ENCODE results near the gene GBF1.

Gene GBF1

DNA sequence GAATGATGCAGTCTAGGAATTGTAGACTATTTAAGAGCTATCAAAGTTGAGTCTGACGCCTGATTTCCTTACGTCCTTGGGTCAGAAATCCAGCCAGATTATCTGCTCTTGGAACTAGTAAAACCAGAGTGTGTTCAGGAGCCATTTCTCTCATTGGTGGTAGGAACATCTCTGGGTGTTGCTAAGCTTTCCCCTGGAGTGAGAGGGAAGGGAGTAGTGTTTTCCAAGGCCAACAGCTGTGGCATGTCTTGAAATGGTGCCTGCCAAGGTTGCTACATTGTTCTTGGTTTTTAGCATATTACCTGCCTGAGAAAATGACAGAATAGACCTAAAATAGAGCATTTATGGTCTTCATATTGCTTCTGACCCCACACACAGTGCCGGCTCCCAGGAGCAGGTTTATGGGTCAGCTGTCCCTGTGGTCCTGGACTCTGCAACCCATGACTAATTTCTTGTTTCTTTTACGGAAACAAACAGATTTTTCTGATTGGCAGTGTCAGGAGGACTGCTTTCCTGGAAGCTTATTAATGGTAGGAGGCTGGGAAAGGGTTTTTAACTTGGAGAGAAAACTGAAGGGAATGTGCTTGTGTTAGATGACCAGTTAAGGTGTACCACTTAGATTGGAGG, 17.5 kb downstream of the GBF1 start:
- no peak for DNase-seq (ENCODE audit: low read depth, low spot score)
- no peak overlapping the region for H3K4me3 ChIP-seq (ENCODE audit: low read length)

DNA sequence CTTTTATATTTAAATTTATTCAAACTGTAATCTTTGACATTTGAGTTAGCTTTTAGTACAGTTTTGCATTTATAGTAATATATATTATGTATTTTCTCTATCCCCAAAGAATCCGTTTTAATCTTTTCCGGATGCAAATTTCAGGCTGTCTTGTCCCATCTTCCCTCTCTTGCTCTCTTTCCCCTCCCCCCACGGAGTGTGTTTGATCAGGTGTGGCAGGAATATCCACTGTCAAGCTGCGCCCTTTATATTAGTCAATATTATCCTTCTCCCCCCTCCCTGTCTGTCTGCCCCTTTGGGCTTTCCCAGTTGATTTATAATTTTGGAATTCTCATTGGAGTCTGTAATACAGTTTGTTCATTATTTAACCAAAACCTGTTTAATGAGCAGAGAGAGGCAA, 19.0 kb downstream of the GBF1 start:
- no peak overlapping the region for H3K4me3 ChIP-seq (ENCODE audit: low read length)
- DNase-seq (ENCODE audit: low read depth, low spot score) = no peak

DNA sequence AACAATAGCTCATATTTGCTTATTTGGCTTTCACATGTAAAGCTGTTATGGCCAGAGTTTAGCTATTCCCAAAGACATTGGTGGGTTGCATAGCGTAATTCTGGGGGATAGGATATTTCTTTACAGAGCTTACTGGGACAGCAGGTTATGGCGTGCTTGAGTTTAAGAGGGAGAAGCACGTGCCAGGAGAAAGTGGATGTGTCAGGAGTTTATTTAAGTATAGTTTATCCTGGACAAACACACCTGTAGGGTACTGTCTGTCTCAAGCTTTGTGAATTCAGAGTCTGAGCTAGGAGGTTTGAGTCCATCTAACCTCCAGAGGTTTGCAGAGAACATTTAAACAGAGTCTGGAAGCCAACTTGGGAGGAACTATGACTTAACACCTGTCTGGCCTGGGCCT, 21.3 kb downstream of the GBF1 start:
- DNase-seq (ENCODE audit: low read depth, low spot score) = no peak
- no peak overlapping the region for H3K4me3 ChIP-seq (ENCODE audit: low read length)

DNA sequence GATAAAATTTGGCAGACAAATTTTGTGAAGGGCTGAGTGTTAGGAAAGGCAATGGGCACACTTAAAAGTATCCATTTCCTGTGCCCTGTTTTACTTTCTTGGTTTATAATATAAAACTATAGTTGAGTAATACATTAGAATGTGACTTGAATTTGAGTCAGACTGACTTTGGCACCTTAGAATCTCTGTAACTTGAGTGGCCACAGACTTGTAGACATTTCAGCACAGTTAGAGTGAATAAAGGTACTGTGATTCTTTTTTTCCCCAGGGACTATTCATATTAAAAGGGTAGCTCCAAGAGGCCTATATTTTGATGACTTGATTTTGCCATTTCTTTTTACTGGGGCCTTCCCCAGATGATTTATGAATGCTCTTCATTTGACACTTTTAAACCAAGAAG, 22.4 kb downstream of the GBF1 start:
- no peak overlapping the region for H3K4me3 ChIP-seq (ENCODE audit: low read length)
- no peak for DNase-seq (ENCODE audit: low read depth, low spot score)

DNA sequence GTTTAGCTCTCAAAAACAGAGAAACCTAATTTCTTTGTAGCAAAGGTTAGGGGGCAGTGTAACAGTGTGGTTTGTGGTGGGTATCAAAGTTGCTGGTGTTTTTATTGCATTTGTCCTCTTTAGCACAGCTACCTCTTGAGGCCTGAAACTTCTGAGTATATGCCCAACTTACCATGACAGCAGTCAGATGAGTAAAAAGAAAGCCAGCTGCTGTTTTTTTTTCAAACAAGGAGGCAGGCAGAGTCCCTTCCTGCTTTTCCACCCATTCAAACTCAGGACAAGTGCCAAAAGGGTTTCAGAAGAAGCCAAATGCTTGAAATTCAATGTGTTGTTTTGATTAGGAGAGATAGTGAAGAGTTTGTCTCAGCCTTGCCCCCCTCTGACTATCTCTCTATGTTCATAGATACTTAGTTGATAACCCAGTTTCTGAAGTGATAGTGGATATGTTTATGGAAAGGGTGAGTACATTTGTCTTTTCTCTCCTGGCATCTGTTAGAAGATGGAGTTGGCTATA, 23.1 kb downstream of the GBF1 start:
- DNase-seq (ENCODE audit: low read depth, low spot score) = peak; percentile 3
- no peak overlapping the region for H3K4me3 ChIP-seq (ENCODE audit: low read length)

DNA sequence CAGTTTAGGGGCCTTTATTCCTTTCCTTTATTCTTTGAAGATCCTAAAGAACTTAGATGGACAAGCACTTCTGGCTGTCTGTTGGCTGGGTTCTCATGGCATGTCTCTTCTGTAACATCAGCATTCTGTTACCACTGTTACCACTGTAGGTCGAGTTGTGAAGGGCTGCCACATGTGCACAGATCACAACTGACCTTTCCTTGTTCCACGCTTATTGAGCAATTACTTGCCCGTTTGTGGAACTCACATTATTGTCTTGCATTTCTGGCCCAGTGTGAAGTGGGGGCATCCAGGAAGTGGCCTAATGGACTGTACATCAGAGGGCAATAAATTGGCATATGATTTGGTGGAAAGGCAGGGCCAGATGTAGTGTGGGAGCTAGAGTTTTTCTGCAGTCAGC, 23.7 kb downstream of the GBF1 start:
- H3K4me3 ChIP-seq (ENCODE audit: low read length) = no peak overlapping the region
- DNase-seq (ENCODE audit: low read depth, low spot score) = no peak

DNA sequence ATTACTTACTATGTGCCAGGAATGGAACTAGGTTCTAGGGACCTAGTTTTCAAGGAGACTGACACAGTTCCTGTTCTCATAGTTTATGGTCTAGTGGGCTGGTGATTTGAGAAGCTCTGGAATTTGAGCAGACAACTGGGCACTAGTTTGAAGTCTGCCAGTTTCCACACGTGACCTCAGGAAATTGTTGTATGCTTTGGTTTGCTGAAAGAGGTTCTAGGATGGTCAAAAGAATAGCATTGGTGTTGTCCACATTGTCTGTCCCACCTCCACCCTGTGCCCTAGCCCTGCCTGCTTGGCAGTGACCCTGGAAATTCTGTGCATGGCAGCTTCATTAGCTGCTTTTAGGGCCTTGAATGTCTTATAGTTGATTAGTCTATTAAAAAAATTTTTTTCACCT, 28.7 kb downstream of the GBF1 start:
- no peak for DNase-seq (ENCODE audit: low read depth, low spot score)

DNA sequence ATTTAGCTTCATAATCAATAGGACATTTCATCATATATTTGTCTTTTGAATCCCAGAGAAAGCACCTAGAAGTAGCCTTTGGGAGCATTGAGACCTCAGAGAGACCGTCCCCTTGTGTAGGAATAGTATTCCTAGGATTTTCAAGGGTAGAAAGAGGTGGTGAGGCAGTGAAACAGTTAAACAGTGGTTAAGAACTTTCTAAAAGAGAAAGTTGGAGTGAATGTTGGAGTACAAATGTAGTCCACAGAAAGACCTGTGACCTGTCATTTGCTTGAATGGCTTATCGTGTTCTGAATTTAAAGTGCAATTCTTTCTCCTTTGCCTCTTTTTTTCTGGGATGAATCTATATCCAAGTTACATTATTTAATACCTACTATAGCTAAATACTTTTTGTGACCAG, 30.0 kb downstream of the GBF1 start:
- DNase-seq (ENCODE audit: low read depth, low spot score) = no peak
- no peak overlapping the region for H3K4me3 ChIP-seq (ENCODE audit: low read length)

More for the DNA sequence above, 28.7 kb downstream of the GBF1 start:
- H3K4me3 ChIP-seq (ENCODE audit: low read length) = no peak overlapping the region

DNA sequence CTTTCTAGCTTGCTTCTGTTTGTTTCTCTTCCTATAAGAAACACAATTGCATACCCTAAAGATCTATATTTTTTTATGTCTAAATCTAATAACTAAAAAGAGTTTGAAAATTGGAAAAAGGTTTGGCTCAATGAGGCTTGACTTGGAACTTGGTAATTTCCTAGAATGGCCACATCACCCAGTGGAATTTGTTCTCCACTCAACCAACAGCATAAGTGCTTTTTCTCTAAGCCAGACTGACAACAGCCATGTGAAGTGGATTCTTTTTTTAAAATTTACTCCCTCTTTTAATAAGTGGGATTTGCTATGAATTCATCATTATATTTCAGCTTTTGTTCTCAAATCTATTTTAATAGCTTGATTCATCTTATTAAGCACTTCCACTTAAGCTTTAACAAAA, 33.8 kb downstream of the GBF1 start:
- no peak for DNase-seq (ENCODE audit: low read depth, low spot score)

DNA sequence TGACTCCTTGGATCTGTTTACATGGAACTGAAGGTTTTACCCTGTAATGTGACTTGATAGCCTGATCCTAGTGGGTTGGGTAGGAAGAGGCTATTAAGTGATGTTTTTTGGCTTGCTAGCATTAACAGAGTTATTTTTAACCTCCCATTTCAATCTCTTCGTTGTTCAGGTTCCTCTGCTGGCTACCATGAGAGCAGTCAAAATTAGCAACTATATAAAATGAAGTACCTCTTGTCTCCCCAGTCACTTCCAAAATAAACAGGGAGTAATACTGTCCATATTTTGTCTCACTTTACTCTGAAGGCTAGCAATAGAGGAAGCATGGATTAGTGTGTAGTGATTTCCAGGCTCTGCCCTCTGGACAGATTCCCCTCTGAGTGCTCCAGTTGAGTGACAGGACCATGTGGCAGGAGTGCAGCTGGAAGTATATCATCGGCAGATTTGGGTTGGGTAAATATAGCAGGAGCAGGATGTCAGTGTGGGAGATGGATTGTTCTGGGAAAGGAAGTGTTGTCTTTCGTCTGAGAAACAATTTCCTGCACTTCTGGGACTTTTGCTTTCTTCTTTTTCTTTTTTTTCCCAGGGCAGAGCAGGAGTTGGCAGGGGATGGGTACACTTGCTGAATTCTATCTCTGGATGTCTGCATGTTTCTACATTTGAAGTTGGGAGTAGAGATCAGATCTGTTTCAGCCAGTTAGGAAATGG, 35.2 kb downstream of the GBF1 start:
- no peak overlapping the region for H3K4me3 ChIP-seq (ENCODE audit: low read length)
- no peak for DNase-seq (ENCODE audit: low read depth, low spot score)

More for the DNA sequence above, 33.8 kb downstream of the GBF1 start:
- no peak overlapping the region for H3K4me3 ChIP-seq (ENCODE audit: low read length)

DNA sequence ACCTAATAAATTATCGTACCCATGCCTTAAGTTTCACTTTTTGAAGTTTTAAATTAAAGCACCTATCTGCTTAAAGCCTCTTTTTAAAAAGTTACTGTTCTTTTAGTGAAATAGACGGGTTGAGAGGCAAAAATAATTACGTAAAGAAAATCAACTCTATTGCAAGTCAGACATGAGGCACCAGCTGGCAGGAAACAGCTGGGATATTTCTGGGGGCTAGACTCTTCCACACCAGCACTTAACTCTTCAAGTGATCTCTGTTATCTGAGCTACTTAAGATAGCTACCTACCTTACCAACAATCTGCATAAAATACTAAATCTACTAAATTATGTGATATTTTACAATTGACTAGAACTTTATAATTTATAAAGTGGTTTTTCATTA, 35.8 kb downstream of the GBF1 start:
- peak; percentile 27 for DNase-seq (ENCODE audit: low read depth, low spot score)
- no peak overlapping the region for H3K4me3 ChIP-seq (ENCODE audit: low read length)

DNA sequence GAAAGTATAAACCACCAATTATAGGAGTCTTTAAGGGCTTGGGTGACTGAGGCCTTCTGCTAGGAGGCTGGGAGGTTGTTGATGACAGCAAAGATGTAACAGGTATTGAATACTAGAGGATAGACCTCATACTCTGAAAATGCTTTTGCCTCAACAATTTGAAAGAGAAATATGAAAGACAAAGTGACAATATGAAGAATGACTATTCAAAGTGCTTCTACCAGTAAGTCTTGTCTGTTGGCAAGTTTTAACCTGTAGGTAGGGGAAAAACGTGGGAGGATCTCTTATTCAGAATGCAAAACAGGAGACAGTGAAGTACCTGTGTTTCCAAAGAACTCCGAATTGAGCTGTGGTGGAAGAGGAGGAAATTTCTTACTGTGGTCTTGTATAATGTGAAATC, 38.2 kb downstream of the GBF1 start:
- H3K4me3 ChIP-seq (ENCODE audit: low read length) = no peak overlapping the region
- no peak for DNase-seq (ENCODE audit: low read depth, low spot score)

DNA sequence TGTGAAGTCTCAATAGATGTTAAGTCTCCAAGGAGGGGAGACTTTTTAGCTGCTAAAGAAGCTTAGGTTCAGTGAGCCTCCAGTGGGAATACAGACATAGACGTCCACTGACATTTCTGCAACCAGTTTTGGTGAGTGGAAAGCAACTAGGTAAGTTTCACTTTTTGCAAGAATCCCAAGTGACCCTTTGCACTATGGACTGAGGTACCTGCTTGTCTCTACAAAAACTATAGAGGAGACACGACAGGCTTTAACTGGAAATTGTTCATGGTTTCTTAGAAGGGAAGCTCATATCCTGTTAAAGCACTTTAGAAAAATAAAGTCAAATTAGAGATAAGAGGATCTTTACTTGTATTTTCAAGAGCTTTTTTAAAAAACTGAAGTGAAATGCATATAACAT, 38.6 kb downstream of the GBF1 start:
- DNase-seq (ENCODE audit: low read depth, low spot score) = no peak
- H3K4me3 ChIP-seq (ENCODE audit: low read length) = no peak overlapping the region

DNA sequence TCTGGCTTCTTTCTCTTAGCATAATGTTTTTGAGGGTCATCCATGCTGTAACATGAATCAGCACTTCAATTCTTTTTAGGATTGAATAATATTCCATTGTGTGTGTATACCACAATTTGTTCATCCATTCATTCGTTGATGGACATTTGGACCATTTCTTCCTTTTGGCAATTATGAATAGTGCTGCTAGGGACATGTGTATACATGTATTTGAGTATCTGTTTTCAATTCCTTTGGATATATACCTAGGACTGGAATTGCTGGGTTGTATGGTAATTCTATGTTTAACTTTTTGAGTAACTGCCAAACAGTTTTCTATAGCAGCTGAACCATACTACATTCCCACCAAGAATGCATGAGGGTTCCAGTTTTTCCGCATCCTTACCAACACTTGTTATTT, 39.2 kb downstream of the GBF1 start:
- no peak for DNase-seq (ENCODE audit: low read depth, low spot score)
- no peak overlapping the region for H3K4me3 ChIP-seq (ENCODE audit: low read length)

DNA sequence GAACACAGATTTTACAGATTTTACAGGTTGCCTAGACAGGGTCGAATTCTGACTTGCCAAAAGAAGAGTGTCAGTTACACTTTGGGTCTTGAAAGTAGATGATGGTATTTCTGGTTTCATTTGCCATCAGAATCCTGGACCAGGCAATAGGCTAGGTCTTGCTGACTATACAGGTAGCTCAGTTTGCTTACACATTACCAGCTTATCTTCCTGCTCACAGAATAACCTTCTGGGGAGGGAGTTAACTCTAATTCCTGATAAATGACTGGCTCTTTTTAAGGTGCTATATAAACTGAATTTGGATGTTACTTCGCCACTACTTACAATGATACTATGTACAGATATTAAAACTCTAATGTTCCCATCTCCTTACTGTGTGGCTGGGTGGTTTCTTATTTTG, 39.8 kb downstream of the GBF1 start:
- H3K4me3 ChIP-seq (ENCODE audit: low read length) = no peak overlapping the region
- no peak for DNase-seq (ENCODE audit: low read depth, low spot score)

DNA sequence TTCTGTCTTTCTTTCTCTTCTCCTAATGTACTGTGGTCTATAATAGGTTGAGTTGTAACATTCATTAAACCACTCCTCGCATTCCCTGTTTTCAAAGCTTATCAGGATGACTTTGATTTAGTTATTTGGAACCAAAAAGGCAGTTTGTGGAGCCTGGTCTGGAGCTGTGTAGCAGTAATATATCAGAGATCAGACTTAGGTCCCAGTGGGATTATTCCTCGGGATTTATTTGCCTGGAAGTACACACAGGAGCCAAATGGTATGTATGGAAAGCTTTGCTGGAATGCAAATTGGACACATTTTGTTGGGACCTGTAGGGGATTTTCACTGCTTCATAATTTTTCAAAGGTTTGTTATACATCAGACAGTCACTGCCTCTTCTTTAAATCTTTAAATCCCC, 40.9 kb downstream of the GBF1 start:
- DNase-seq (ENCODE audit: low read depth, low spot score) = no peak
- H3K4me3 ChIP-seq (ENCODE audit: low read length) = no peak overlapping the region

DNA sequence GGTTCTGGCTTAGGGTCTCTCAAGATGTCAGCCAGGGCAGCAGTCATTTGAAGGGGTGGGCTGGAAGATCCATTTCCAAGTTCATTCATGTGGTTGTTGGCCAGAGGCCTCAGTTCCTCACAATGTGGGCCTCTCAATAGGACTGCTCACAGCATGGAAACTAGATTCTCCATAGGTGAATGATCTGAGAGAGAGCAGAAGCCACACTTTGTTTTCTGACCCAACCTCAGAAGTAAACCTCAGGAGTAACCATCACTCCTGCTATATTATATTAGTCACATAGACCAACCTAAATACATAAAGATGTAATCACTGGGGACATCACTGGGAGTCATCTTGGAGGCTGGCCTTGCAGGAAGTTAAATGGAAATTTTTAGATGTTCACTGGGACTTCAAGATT, 42.2 kb downstream of the GBF1 start:
- H3K4me3 ChIP-seq (ENCODE audit: low read length) = no peak overlapping the region
- no peak for DNase-seq (ENCODE audit: low read depth, low spot score)

DNA sequence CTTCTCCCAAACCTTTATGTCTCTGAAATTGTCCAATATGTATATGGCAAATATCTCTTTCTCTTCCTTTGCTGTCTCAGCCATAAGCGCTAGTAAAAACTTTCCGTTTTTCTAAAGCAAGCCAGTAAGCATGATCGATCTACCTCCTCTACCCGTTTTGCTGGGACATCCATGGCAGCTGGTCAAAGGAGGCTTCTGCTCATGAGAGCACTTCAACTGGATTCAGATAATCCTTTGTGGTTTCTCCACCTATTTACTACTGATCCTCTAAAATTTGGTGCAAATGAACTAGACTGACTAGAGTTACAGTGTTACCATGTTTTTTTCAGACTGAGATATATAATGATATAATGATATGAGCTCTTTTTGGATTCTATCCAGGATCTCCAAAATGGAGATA, 42.7 kb downstream of the GBF1 start:
- no peak overlapping the region for H3K4me3 ChIP-seq (ENCODE audit: low read length)
- DNase-seq (ENCODE audit: low read depth, low spot score) = no peak

DNA sequence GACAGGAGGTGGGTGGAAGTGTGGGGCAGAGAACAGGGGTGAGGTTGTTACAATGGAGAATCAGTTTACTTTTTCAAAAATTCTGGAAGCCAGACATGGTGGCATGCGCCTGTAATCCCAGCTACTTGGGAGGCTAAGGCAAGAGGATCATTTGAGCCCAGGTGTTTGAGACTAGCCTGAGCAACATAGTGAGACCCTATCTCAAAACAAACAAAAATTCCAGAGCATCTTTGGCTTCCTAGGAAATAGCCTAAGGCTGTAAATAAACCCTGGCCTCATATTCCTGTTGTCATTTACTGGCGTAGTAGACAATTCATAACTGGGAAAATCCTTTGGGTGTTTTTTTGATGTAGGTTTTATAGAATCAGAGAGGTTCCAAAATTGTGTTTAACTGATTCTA, 44.0 kb downstream of the GBF1 start:
- DNase-seq (ENCODE audit: low read depth, low spot score) = no peak
- no peak overlapping the region for H3K4me3 ChIP-seq (ENCODE audit: low read length)

DNA sequence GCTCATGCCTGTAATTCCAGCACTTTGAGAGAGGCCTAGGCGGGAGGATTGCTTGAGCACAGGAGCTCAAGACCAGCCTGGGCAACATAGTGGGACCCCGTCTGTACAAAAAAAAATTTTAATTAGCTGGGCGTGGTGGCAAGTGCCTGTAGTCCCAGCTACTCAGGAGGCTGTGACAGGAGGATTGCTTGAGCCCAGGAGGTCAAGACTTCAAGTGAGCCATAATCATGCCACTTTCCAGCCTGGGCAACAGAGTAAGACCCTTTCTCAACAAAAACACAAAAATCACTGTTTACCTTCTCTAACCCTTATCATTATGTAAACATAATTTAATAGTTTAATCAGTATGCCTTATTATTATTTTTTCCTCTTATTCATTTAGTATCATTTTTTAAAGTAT, 44.5 kb downstream of the GBF1 start:
- no peak overlapping the region for H3K4me3 ChIP-seq (ENCODE audit: low read length)
- DNase-seq (ENCODE audit: low read depth, low spot score) = no peak
